ENCODE results near the gene ATP9A.

DNA sequence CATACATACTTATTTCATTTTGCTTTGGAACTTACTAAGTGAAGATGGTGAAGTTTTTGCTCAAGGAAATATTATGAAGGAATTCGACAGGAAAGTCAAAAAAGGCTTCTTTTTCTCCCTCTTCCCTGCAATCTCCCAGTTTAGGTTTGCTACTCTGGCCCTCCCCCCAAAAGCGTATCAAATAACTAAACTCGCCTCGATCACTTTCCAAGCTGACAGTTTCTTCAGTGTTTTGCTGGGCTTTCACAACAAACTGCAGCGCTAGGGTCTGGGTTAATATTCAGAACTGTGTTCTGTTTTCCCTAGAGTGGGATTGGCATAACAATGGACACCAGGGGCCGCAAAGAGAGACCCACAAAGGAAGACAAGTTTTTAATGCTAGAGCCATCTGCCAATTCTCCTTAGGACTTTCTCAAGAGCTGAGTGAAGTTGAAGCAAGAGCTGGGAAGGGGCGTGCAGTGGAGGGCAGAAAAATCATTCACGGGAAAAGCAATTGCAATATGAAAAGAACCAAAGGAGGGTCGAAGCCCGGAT is 57.8 kb downstream of the ATP9A start:
- TF ChIP-seq POLR2A (IDR thresholded peaks at IDR 0.05) (no peak), POLR2AphosphoS5 (IDR thresholded peaks at IDR 0.05; ENCODE audit: insufficient read depth in 1 of 2, low read depth in 1 of 2) (no peak), CTCF (IDR thresholded peaks at IDR 0.05) (no peak)
